ENCODE measurements around the gene PTGER1. TPM values are rescaled to one million over a fixed set of nuclear protein-coding genes. Genes with fewer than 3 reads are reported as not detected.
A peak's percentile ranks its signal among the peaks of the same experiment; 100 is the strongest.

PTGER1 gene
- total and polyA plus RNA-seq, 4 donors: 0.11 to 0.63 (median 0.54) TPM; not detected in 1

DNA sequence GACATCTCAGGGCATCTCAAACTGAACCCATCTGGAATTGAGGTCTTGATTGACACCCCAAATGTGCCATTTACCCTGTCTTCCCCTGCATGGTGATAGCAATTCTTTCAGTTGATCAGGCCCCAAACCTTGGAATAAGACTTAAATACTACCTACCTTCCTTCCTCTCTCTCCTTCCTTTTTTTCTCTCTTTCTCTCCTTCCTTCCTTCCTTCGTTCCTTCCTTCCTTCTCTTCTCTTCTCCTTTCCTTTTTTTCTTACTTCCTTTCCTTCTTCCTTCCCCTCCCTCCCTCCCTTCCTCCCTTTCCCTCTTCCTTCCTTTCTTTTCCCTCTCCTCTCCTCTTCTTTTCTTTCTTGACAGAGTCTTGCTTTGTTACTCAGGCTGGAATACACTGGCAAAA, 28.1 kb upstream of the PTGER1 start:
- DNase-seq (ENCODE audit: low read depth in 4 of 6, low spot score in 6 of 6): no peak
- Histone ChIP-seq H3K27me3 (ENCODE audit: control insufficient read depth, insufficient read depth, low read length) (no peaks in the 10 kb centered on the region), H3K9me3 (ENCODE audit: control insufficient read depth, insufficient read depth, low read length) (no peaks in the 10 kb centered on the region), H3K36me3 (ENCODE audit: control insufficient read depth, insufficient read depth, low read length) (no peaks in the 10 kb centered on the region), H3K27ac (ENCODE audit: low read depth, low read length) (no peak overlapping the region), H3K4me1 (ENCODE audit: control insufficient read depth, insufficient read depth, low read length) (no peaks in the 10 kb centered on the region), H3K4me3 (ENCODE audit: low read depth, low read length) (no peak overlapping the region)
- WGBS (ENCODE audit: insufficient coverage): 77% methylated on average over 1 of the region's 1 CpG

DNA sequence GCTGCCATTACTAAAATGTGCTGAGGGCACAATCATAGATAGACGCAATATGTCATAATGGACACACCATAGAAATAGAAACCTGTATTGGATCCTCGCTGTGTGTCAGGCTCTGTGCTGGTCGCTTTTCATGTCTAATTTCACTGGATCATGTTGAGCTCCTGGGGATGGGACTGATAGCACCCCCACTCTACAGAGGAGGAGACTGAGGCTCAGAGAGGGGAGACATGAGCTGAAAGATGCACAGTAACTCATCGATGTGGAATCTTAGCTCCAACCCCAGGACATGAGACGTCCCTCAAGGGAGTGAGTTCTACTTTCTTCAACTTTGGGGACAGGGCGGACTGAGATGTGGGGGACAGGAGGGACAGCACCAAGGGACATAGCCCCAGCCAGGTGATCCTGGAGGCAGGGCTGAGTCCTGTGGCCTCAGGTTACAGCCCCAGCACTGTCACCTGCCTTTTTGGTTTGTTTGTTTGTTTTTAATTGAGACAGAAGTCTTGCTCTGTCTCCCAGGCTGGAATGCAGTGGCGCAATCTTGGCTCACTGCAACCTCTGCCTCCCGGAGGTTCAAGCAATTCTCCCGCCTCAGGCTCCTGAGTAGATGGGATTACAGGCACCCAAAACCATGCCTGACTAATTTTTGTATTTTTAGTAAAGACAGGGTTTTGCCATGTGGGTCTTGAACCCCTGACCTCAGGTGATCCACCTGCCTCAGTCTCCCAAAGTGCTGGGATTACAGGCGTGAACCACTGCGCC, 27.4 kb upstream of the PTGER1 start:
- 70% methylated on average over 10 of the region's 11 CpGs for WGBS (ENCODE audit: insufficient coverage)
- no peak overlapping the region for H3K4me3 ChIP-seq (ENCODE audit: low read depth, low read length)
- no peak for DNase-seq (ENCODE audit: low read depth in 4 of 6, low spot score in 6 of 6)

GRCh38 chr19:14497228-14497921, 22.2 kb upstream of the PTGER1 start:
- H3K27ac ChIP-seq (ENCODE audit: low read depth, low read length): peak overlapping the region; percentile 89
- H3K9me3 ChIP-seq (ENCODE audit: control insufficient read depth, insufficient read depth, low read length): no peaks in the 10 kb centered on the region
- H3K4me1 ChIP-seq (ENCODE audit: control insufficient read depth, insufficient read depth, low read length): peaks cover 32% of the 10 kb centered on the region
- H3K27me3 ChIP-seq (ENCODE audit: control insufficient read depth, insufficient read depth, low read length): no peaks in the 10 kb centered on the region
- WGBS (ENCODE audit: insufficient coverage): 53% methylated on average over 6 of the region's 6 CpGs
- DNase-seq (ENCODE audit: low read depth in 4 of 6, low spot score in 6 of 6): peak in 2 of 6 donors; percentile 19 to 35
- peaks cover 12% of the 10 kb centered on the region for H3K36me3 ChIP-seq (ENCODE audit: control insufficient read depth, insufficient read depth, low read length)
- H3K4me3 ChIP-seq (ENCODE audit: low read depth, low read length): peak overlapping the region; percentile 62

More for the DNA sequence above, 27.4 kb upstream of the PTGER1 start:
- H3K36me3 ChIP-seq (ENCODE audit: control insufficient read depth, insufficient read depth, low read length): no peaks in the 10 kb centered on the region
- peaks cover 3% of the 10 kb centered on the region for H3K4me1 ChIP-seq (ENCODE audit: control insufficient read depth, insufficient read depth, low read length)
- H3K27me3 ChIP-seq (ENCODE audit: control insufficient read depth, insufficient read depth, low read length): no peaks in the 10 kb centered on the region
- no peaks in the 10 kb centered on the region for H3K9me3 ChIP-seq (ENCODE audit: control insufficient read depth, insufficient read depth, low read length)
- no peak overlapping the region for H3K27ac ChIP-seq (ENCODE audit: low read depth, low read length)

DNA sequence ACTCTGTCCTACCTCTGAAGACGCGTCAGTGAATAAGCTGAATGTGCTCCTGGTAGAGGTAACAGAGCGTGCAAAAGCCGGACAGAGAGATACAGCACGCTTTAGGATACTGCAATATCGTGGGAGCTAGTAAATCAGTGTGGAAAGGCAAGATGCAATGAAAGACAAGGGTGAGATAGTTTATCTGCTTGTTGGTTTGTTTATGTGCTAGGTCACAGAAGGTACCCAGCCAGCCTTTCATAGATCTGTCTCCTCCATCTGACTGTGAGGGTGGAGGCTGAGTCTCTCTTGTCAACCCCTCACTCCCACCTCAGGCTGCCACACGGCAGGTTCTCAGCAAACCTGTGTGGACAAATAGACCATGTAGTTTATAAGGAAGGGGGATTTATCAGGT, 21.7 kb upstream of the PTGER1 start:
- no peak for DNase-seq (ENCODE audit: low read depth in 4 of 6, low spot score in 6 of 6)
- peak overlapping the region; percentile 89 for H3K27ac ChIP-seq (ENCODE audit: low read depth, low read length)
- peaks cover 16% of the 10 kb centered on the region for H3K36me3 ChIP-seq (ENCODE audit: control insufficient read depth, insufficient read depth, low read length)
- H3K4me3 ChIP-seq (ENCODE audit: low read depth, low read length): peak overlapping the region; percentile 62
- H3K27me3 ChIP-seq (ENCODE audit: control insufficient read depth, insufficient read depth, low read length): no peaks in the 10 kb centered on the region
- H3K9me3 ChIP-seq (ENCODE audit: control insufficient read depth, insufficient read depth, low read length): no peaks in the 10 kb centered on the region
- H3K4me1 ChIP-seq (ENCODE audit: control insufficient read depth, insufficient read depth, low read length): peaks cover 32% of the 10 kb centered on the region
- 25% methylated on average over 6 of the region's 7 CpGs for WGBS (ENCODE audit: insufficient coverage)

- no peaks in the 10 kb centered on the region for H3K9me3 ChIP-seq (ENCODE audit: control insufficient read depth, insufficient read depth, low read length)
- 1% methylated on average over 60 of the region's 71 CpGs for WGBS (ENCODE audit: insufficient coverage)
- peak; percentile 93 to 99 (median 96) for DNase-seq (ENCODE audit: low read depth in 4 of 6, low spot score in 6 of 6)
- H3K36me3 ChIP-seq (ENCODE audit: control insufficient read depth, insufficient read depth, low read length): peaks cover 22% of the 10 kb centered on the region
- peaks cover 32% of the 10 kb centered on the region for H3K4me1 ChIP-seq (ENCODE audit: control insufficient read depth, insufficient read depth, low read length)
- no peaks in the 10 kb centered on the region for H3K27me3 ChIP-seq (ENCODE audit: control insufficient read depth, insufficient read depth, low read length)
- peak within 1 kb of the TSS; percentile 89 for H3K27ac ChIP-seq (ENCODE audit: low read depth, low read length)
- H3K4me3 ChIP-seq (ENCODE audit: low read depth, low read length): peak within 1 kb of the TSS; percentile 77
Measured at GRCh38 chr19:14496029-14496833, 21.1 kb upstream of the PTGER1 start, which contains the start of gene GIPC1. Gene GIPC1, minus strand, starts transcription at chr19:14496127. Its CDS starts 13,151 bp downstream, at chr19:14482976.

- 0% methylated on average over 18 of the region's 28 CpGs for WGBS (ENCODE audit: insufficient coverage)
- no peaks in the 10 kb centered on the region for H3K9me3 ChIP-seq (ENCODE audit: control insufficient read depth, insufficient read depth, low read length)
- no peak for DNase-seq (ENCODE audit: low read depth in 4 of 6, low spot score in 6 of 6)
- H3K4me3 ChIP-seq (ENCODE audit: low read depth, low read length): peak overlapping the region; percentile 77
- peaks cover 26% of the 10 kb centered on the region for H3K36me3 ChIP-seq (ENCODE audit: control insufficient read depth, insufficient read depth, low read length)
- peak overlapping the region; percentile 47 for H3K27ac ChIP-seq (ENCODE audit: low read depth, low read length)
- H3K4me1 ChIP-seq (ENCODE audit: control insufficient read depth, insufficient read depth, low read length): peaks cover 32% of the 10 kb centered on the region
- H3K27me3 ChIP-seq (ENCODE audit: control insufficient read depth, insufficient read depth, low read length): no peaks in the 10 kb centered on the region
Measured at GRCh38 chr19:14495672-14496028, 20.5 kb upstream of the PTGER1 start.

- Histone ChIP-seq H3K4me3 (ENCODE audit: low read depth, low read length) (peak overlapping the region; percentile 77), H3K27ac (ENCODE audit: low read depth, low read length) (peak overlapping the region; percentile 47), H3K9me3 (ENCODE audit: control insufficient read depth, insufficient read depth, low read length) (no peaks in the 10 kb centered on the region), H3K4me1 (ENCODE audit: control insufficient read depth, insufficient read depth, low read length) (peaks cover 32% of the 10 kb centered on the region), H3K27me3 (ENCODE audit: control insufficient read depth, insufficient read depth, low read length) (no peaks in the 10 kb centered on the region), H3K36me3 (ENCODE audit: control insufficient read depth, insufficient read depth, low read length) (peaks cover 30% of the 10 kb centered on the region)
- 32% methylated on average over 11 of the region's 14 CpGs for WGBS (ENCODE audit: insufficient coverage)
- DNase-seq (ENCODE audit: low read depth in 4 of 6, low spot score in 6 of 6): no peak
Measured at GRCh38 chr19:14494910-14495671, 19.9 kb upstream of the PTGER1 start.

- no CpG with 5 or more reads among the region's 4 CpGs for WGBS (ENCODE audit: insufficient coverage)
- Histone ChIP-seq H3K4me1 (ENCODE audit: control insufficient read depth, insufficient read depth, low read length) (peaks cover 32% of the 10 kb centered on the region), H3K4me3 (ENCODE audit: low read depth, low read length) (no peak overlapping the region), H3K9me3 (ENCODE audit: control insufficient read depth, insufficient read depth, low read length) (no peaks in the 10 kb centered on the region), H3K36me3 (ENCODE audit: control insufficient read depth, insufficient read depth, low read length) (peaks cover 35% of the 10 kb centered on the region), H3K27ac (ENCODE audit: low read depth, low read length) (no peak overlapping the region), H3K27me3 (ENCODE audit: control insufficient read depth, insufficient read depth, low read length) (no peaks in the 10 kb centered on the region)
- DNase-seq (ENCODE audit: low read depth in 4 of 6, low spot score in 6 of 6): peak in 1 of 6 donors; percentile 61
Measured at GRCh38 chr19:14494411-14494810, 19.3 kb upstream of the PTGER1 start.

All from spinal cord (tissue), 10 donors.